HL-60 (cell line): ENCODE results near the gene EML6.

Experiments used
- CTCF ChIP-seq: IDR thresholded peaks from one replicate; pipeline ENCODE4 v1.5.1; 2011; ENCODE audit warnings: low read length, control low read depth, inconsistent platforms; ENCODE audit not compliant: insufficient read depth
- GABPA ChIP-seq: IDR thresholded peaks from 2 replicates; pipeline ENCODE4 v1.6.1; 2012; ENCODE audit warnings: low read depth
- POLR2AphosphoS5 ChIP-seq: IDR thresholded peaks from 2 replicates; pipeline ENCODE4 v1.6.1; 2012; ENCODE audit warnings: low read depth
- SPI1 ChIP-seq: IDR thresholded peaks from 2 replicates; pipeline ENCODE4 v1.6.1; 2012; ENCODE audit warnings: low read depth, mild to moderate bottlenecking, borderline replicate concordance
- TF ChIP-seq, protein P1 (sequence below): IDR thresholded peaks from 2 replicates; pipeline ENCODE4 v1.6.1; 2012; ENCODE audit warnings: low read depth; ENCODE audit not compliant: insufficient replicate concordance

DNA sequence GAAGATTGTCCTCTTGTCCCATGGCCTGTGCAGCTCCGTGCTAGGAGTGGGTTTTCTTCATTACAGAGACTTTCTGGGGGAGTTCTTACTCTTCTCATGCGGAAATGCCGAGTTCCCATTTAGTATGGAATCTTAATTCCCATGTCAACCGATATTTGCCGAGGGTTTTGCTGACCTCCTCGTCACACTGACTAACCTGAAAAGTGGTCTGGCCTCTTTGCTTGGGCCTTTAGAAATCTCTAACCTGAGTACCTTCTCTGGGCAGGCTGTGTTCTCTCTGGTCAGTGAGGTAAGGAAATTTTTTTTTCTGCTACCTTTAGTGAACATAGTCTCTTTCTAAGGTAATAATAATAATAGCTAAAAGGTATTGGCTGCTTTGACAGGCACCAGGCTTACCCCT is 10.9 kb upstream of the EML6 start:
- no peak for TF ChIP-seq CTCF
- TF ChIP-seq GABPA = no peak
- TF ChIP-seq POLR2AphosphoS5 = no peak
- TF ChIP-seq, protein P1, sequence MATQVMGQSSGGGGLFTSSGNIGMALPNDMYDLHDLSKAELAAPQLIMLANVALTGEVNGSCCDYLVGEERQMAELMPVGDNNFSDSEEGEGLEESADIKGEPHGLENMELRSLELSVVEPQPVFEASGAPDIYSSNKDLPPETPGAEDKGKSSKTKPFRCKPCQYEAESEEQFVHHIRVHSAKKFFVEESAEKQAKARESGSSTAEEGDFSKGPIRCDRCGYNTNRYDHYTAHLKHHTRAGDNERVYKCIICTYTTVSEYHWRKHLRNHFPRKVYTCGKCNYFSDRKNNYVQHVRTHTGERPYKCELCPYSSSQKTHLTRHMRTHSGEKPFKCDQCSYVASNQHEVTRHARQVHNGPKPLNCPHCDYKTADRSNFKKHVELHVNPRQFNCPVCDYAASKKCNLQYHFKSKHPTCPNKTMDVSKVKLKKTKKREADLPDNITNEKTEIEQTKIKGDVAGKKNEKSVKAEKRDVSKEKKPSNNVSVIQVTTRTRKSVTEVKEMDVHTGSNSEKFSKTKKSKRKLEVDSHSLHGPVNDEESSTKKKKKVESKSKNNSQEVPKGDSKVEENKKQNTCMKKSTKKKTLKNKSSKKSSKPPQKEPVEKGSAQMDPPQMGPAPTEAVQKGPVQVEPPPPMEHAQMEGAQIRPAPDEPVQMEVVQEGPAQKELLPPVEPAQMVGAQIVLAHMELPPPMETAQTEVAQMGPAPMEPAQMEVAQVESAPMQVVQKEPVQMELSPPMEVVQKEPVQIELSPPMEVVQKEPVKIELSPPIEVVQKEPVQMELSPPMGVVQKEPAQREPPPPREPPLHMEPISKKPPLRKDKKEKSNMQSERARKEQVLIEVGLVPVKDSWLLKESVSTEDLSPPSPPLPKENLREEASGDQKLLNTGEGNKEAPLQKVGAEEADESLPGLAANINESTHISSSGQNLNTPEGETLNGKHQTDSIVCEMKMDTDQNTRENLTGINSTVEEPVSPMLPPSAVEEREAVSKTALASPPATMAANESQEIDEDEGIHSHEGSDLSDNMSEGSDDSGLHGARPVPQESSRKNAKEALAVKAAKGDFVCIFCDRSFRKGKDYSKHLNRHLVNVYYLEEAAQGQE = no peak
- no peak for TF ChIP-seq SPI1
